SK-N-SH treated with all-trans-retinoic acid at 6 μM for 48 hours (cell line): ENCODE measurements around the gene OXSR1.

Experiments
- ISL1 ChIP-seq: fragments of 250-450 bp; sonication (Bioruptor Pico); IDR thresholded peaks from 2 replicates; pipeline ENCODE4 v2.1.2; 2022; ENCODE audit warnings: mild to moderate bottlenecking, moderate library complexity
- PPARA ChIP-seq: fragments of 250-450 bp; sonication (Bioruptor Pico); IDR thresholded peaks from 2 replicates; pipeline ENCODE4 v1.5.0; 2020; ENCODE audit warnings: mild to moderate bottlenecking, borderline replicate concordance
- RARB ChIP-seq: fragments of 250-450 bp; sonication (Bioruptor Pico); IDR thresholded peaks from 2 replicates; pipeline ENCODE4 v1.8.0; 2021; ENCODE audit warnings: mild to moderate bottlenecking, moderate library complexity
- ZFP30 ChIP-seq: fragments of 450-650 bp; formaldehyde crosslinking; IDR thresholded peaks from 2 replicates; pipeline ENCODE4 v1.5.0; 2022; ENCODE audit warnings: mild to moderate bottlenecking, moderate library complexity
- ZNF565 ChIP-seq: fragments of 450-650 bp; formaldehyde crosslinking; conservative IDR thresholded peaks from 2 replicates; pipeline ENCODE4 v1.5.0; 2020; ENCODE audit warnings: low read depth, mild to moderate bottlenecking, moderate library complexity
- ZNF70 ChIP-seq: fragments of 450-650 bp; formaldehyde crosslinking; IDR thresholded peaks from 2 replicates; pipeline ENCODE4 v1.5.0; 2020; ENCODE audit warnings: mild to moderate bottlenecking, moderate library complexity
- TF ChIP-seq, protein P1 (sequence below): fragments of 250-450 bp; sonication (Bioruptor Pico); IDR thresholded peaks from 2 replicates; pipeline ENCODE4 v1.5.1; 2020; ENCODE audit warnings: low read depth, mild to moderate bottlenecking, moderate library complexity
- TF ChIP-seq, protein P2 (sequence below): fragments of 250-450 bp; sonication (Bioruptor Pico); IDR thresholded peaks from 2 replicates; pipeline ENCODE4 v1.8.0; 2020; ENCODE audit warnings: mild to moderate bottlenecking, moderate library complexity, borderline replicate concordance

- TF ChIP-seq, protein P1, sequence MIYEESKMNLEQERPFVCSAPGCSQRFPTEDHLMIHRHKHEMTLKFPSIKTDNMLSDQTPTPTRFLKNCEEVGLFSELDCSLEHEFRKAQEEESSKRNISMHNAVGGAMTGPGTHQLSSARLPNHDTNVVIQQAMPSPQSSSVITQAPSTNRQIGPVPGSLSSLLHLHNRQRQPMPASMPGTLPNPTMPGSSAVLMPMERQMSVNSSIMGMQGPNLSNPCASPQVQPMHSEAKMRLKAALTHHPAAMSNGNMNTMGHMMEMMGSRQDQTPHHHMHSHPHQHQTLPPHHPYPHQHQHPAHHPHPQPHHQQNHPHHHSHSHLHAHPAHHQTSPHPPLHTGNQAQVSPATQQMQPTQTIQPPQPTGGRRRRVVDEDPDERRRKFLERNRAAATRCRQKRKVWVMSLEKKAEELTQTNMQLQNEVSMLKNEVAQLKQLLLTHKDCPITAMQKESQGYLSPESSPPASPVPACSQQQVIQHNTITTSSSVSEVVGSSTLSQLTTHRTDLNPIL (CRISPR knock-in tag): no peak
- TF ChIP-seq, protein P2, sequence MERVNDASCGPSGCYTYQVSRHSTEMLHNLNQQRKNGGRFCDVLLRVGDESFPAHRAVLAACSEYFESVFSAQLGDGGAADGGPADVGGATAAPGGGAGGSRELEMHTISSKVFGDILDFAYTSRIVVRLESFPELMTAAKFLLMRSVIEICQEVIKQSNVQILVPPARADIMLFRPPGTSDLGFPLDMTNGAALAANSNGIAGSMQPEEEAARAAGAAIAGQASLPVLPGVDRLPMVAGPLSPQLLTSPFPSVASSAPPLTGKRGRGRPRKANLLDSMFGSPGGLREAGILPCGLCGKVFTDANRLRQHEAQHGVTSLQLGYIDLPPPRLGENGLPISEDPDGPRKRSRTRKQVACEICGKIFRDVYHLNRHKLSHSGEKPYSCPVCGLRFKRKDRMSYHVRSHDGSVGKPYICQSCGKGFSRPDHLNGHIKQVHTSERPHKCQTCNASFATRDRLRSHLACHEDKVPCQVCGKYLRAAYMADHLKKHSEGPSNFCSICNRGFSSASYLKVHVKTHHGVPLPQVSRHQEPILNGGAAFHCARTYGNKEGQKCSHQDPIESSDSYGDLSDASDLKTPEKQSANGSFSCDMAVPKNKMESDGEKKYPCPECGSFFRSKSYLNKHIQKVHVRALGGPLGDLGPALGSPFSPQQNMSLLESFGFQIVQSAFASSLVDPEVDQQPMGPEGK (CRISPR knock-in tag): no peak
- TF ChIP-seq ZFP30: no peak
- TF ChIP-seq ISL1 (CRISPR knock-in tag): no peak
- TF ChIP-seq ZNF70 (CRISPR knock-in tag): no peak
- no peak for TF ChIP-seq RARB (CRISPR knock-in tag)
- no peak for TF ChIP-seq ZNF565
- no peak for TF ChIP-seq PPARA (CRISPR knock-in tag)
Observed at GRCh38 chr3:38117748-38118420, 47.5 kb upstream of the OXSR1 start.
